DND-41 (cell line): ENCODE data around the gene GNB1L.

Experiments
- EZH2 ChIP-seq: IDR thresholded peaks from 3 replicates; pipeline ENCODE4 v1.6.1; 2012; ENCODE audit warnings: borderline replicate concordance, low read depth, mild to moderate bottlenecking, moderate library complexity, low read length, inconsistent platforms; ENCODE audit not compliant: severe bottlenecking
- TF ChIP-seq, protein P1 (sequence below): IDR thresholded peaks from 2 replicates; pipeline ENCODE4 v1.5.1; 2012; ENCODE audit warnings: borderline replicate concordance, low read length, moderate library complexity, mild to moderate bottlenecking; ENCODE audit not compliant: poor library complexity, severe bottlenecking; ENCODE audit errors: extremely low read depth

DNA sequence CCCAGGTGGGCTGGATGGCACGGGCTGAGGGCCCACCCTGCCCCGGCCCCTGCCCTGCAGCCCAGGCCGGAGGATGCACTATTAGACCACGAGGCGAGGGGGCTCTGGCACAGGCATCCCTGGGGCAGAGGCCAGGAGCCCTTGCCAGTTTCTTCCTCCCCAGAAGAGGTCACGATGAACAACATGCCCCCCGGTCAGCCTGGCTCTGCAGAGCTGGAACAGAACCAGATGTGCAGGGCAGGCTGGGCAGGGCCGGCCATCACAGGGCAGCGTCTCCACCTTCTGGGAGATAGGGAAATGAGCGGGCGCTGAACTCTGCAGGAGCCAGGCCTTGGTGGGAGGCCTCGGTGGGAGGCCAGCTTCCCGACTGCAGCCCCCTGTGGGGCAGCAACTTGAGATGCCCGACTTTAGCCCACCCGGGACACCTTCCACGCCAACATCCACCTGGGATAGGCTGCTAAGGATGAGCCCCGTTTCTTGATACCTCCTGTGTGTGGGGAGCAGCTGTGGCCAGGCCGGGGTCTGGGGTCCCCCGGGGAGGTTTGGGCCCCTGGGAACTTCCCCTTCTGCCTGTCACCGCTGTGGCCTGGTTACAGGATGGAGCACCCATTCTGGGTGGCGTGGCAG lies 21.8 kb upstream of the GNB1L start:
- TF ChIP-seq EZH2 = no peak
- TF ChIP-seq, protein P1, sequence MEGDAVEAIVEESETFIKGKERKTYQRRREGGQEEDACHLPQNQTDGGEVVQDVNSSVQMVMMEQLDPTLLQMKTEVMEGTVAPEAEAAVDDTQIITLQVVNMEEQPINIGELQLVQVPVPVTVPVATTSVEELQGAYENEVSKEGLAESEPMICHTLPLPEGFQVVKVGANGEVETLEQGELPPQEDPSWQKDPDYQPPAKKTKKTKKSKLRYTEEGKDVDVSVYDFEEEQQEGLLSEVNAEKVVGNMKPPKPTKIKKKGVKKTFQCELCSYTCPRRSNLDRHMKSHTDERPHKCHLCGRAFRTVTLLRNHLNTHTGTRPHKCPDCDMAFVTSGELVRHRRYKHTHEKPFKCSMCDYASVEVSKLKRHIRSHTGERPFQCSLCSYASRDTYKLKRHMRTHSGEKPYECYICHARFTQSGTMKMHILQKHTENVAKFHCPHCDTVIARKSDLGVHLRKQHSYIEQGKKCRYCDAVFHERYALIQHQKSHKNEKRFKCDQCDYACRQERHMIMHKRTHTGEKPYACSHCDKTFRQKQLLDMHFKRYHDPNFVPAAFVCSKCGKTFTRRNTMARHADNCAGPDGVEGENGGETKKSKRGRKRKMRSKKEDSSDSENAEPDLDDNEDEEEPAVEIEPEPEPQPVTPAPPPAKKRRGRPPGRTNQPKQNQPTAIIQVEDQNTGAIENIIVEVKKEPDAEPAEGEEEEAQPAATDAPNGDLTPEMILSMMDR = no peak
